Measurements from ENCODE around the gene RYR2. TPM values are rescaled to one million over a fixed set of nuclear protein-coding genes. Genes with fewer than 3 reads are reported as not detected.

The RYR2 gene
- total and polyA plus RNA-seq, 2 of the 8 experiments (the other 6 are each of a cell fraction or from before 2014, with no cell fraction given): 1.3 to 4.4 TPM

DNA sequence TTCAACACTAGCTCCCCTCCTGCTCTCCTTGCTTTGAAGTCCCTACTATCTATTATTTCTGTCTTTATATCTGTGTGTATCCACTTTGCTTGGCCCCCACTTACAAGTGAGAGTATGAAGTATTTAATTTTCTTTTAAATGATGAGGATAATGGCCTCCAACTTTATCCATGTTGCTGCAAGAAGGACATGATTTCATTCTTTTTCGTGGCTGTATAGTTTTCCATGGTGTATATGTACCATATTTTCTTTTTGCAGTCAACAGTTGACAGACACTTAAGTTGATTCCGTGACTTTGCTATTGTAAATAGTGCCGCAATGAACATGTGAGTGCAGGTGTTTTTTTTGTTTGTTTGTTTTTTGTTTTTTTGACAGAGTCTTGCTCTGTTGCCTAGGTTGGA, 483.1 kb downstream of the RYR2 start (continued):
- TF ChIP-seq CHD7 (IDR thresholded peaks at IDR 0.05; ENCODE audit: insufficient replicate concordance, low read length): no peak
- no peak for TF ChIP-seq TCF12 (IDR thresholded peaks at IDR 0.05; ENCODE audit: low read depth, low read length)
- TF ChIP-seq CHD1 (IDR thresholded peaks at IDR 0.05; ENCODE audit: low read depth, low read length): no peak
- no peak for TF ChIP-seq POU5F1 (IDR thresholded peaks at IDR 0.05; ENCODE audit: low read depth, low read length)
- TF ChIP-seq CTCF (IDR thresholded peaks at IDR 0.05; ENCODE audit: control extremely low read depth in 1 of 3, insufficient read depth in 1 of 3, low read depth in 1 of 3, low read length in 3 of 3): no peak
- TF ChIP-seq YY1 (IDR thresholded peaks at IDR 0.05; ENCODE audit: low read depth, low read length): no peak
- TF ChIP-seq JUN (IDR thresholded peaks at IDR 0.05; ENCODE audit: low read depth, low read length): no peak
- no peak for TF ChIP-seq NRF1 (IDR thresholded peaks at IDR 0.05; ENCODE audit: low read depth, low read length)
- TF ChIP-seq SAP30 (IDR thresholded peaks at IDR 0.05; ENCODE audit: insufficient read depth, insufficient replicate concordance, low read length): no peak
- TF ChIP-seq BRCA1 (IDR thresholded peaks at IDR 0.05; ENCODE audit: low read depth, low read length): no peak
